WERI-Rb-1 (cell line): ENCODE results near the gene GMDS.

ENCODE experiments used
- DNase-seq: peaks from one replicate; pipeline ENCODE4 v3.0.0-alpha.2; 2020
- H3K27ac ChIP-seq: fragments of 250-450 bp; sonication (Bioruptor Pico); 2 replicates; pipeline ENCODE4 v1.5.1; 2020; ENCODE audit warnings: mild to moderate bottlenecking, moderate library complexity
- H3K27me3 ChIP-seq: fragments of 250-450 bp; sonication (Bioruptor Pico); 2 replicates; pipeline ENCODE4 v1.5.1; 2021; ENCODE audit warnings: mild to moderate bottlenecking, low read depth, moderate library complexity; ENCODE audit not compliant: insufficient read depth, severe bottlenecking
- H3K36me3 ChIP-seq: fragments of 250-450 bp; sonication (Bioruptor Pico); 2 replicates; pipeline ENCODE4 v1.5.1; 2020; ENCODE audit warnings: mild to moderate bottlenecking, moderate library complexity
- H3K4me3 ChIP-seq: 2 replicates; pipeline ENCODE4 v1.5.1; 2011; ENCODE audit warnings: low read depth, mild to moderate bottlenecking, control low read depth, low read length
- H3K9me3 ChIP-seq: fragments of 250-450 bp; sonication (Bioruptor Pico); 2 replicates; pipeline ENCODE4 v1.5.1; 2021; ENCODE audit warnings: mild to moderate bottlenecking, moderate library complexity; ENCODE audit not compliant: severe bottlenecking
- TF ChIP-seq, protein P1 (sequence below): IDR thresholded peaks from 2 replicates; pipeline ENCODE4 v1.5.1; 2011; ENCODE audit warnings: low read depth, mild to moderate bottlenecking, control low read depth, inconsistent platforms, low read length

Gene GMDS

GRCh38 chr6:1612299-1612973 is 633.0 kb downstream of the GMDS start:
- Histone ChIP-seq H3K4me3 (no peak overlapping the region), H3K27me3 (peaks cover 48% of the 10 kb centered on the region), H3K36me3 (no peaks in the 10 kb centered on the region), H3K27ac (no peak overlapping the region), H3K9me3 (no peaks in the 10 kb centered on the region)
- DNase-seq = no peak
- TF ChIP-seq, protein P1, sequence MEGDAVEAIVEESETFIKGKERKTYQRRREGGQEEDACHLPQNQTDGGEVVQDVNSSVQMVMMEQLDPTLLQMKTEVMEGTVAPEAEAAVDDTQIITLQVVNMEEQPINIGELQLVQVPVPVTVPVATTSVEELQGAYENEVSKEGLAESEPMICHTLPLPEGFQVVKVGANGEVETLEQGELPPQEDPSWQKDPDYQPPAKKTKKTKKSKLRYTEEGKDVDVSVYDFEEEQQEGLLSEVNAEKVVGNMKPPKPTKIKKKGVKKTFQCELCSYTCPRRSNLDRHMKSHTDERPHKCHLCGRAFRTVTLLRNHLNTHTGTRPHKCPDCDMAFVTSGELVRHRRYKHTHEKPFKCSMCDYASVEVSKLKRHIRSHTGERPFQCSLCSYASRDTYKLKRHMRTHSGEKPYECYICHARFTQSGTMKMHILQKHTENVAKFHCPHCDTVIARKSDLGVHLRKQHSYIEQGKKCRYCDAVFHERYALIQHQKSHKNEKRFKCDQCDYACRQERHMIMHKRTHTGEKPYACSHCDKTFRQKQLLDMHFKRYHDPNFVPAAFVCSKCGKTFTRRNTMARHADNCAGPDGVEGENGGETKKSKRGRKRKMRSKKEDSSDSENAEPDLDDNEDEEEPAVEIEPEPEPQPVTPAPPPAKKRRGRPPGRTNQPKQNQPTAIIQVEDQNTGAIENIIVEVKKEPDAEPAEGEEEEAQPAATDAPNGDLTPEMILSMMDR = no peak

DNA sequence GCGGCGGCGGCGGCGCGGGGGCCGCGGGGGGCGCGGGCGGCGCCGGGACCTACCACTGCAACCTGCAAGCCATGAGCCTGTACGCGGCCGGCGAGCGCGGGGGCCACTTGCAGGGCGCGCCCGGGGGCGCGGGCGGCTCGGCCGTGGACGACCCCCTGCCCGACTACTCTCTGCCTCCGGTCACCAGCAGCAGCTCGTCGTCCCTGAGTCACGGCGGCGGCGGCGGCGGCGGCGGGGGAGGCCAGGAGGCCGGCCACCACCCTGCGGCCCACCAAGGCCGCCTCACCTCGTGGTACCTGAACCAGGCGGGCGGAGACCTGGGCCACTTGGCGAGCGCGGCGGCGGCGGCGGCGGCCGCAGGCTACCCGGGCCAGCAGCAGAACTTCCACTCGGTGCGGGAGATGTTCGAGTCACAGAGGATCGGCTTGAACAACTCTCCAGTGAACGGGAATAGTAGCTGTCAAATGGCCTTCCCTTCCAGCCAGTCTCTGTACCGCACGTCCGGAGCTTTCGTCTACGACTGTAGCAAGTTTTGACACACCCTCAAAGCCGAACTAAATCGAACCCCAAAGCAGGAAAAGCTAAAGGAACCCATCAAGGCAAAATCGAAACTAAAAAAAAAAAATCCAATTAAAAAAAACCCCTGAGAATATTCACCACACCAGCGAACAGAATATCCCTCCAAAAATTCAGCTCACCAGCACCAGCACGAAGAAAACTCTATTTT is 633.7 kb downstream of the GMDS start:
- Histone ChIP-seq H3K36me3 (no peaks in the 10 kb centered on the region), H3K4me3 (peak overlapping the region; percentile 23), H3K27me3 (peaks cover 55% of the 10 kb centered on the region), H3K27ac (no peak overlapping the region), H3K9me3 (no peaks in the 10 kb centered on the region)
- TF ChIP-seq, protein P1 = no peak
- DNase-seq = no peak

- H3K27me3 ChIP-seq = peaks cover 59% of the 10 kb centered on the region
- TF ChIP-seq, protein P1 = peak; percentile 61
Measured at GRCh38 chr6:1611322-1611571, 634.2 kb downstream of the GMDS start.

DNA sequence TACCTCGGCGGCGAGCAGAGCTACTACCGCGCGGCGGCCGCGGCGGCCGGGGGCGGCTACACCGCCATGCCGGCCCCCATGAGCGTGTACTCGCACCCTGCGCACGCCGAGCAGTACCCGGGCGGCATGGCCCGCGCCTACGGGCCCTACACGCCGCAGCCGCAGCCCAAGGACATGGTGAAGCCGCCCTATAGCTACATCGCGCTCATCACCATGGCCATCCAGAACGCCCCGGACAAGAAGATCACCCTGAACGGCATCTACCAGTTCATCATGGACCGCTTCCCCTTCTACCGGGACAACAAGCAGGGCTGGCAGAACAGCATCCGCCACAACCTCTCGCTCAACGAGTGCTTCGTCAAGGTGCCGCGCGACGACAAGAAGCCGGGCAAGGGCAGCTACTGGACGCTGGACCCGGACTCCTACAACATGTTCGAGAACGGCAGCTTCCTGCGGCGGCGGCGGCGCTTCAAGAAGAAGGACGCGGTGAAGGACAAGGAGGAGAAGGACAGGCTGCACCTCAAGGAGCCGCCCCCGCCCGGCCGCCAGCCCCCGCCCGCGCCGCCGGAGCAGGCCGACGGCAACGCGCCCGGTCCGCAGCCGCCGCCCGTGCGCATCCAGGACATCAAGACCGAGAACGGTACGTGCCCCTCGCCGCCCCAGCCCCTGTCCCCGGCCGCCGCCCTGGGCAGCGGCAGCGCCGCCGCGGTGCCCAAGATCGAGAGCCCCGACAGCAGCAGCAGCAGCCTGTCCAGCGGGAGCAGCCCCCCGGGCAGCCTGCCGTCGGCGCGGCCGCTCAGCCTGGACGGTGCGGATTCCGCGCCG is 634.7 kb downstream of the GMDS start:
- Histone ChIP-seq H3K36me3 (no peaks in the 10 kb centered on the region), H3K4me3 (peak overlapping the region; percentile 39), H3K27me3 (peaks cover 65% of the 10 kb centered on the region), H3K9me3 (no peaks in the 10 kb centered on the region), H3K27ac (no peak overlapping the region)
- DNase-seq = peak; percentile 45
- TF ChIP-seq, protein P1 = no peak

More at GRCh38 chr6:1611322-1611571, 634.2 kb downstream of the GMDS start:
- peak; percentile 68 for DNase-seq
- H3K4me3 ChIP-seq = no peak overlapping the region
- no peaks in the 10 kb centered on the region for H3K36me3 ChIP-seq
- H3K27ac ChIP-seq = no peak overlapping the region
- no peaks in the 10 kb centered on the region for H3K9me3 ChIP-seq

DNA sequence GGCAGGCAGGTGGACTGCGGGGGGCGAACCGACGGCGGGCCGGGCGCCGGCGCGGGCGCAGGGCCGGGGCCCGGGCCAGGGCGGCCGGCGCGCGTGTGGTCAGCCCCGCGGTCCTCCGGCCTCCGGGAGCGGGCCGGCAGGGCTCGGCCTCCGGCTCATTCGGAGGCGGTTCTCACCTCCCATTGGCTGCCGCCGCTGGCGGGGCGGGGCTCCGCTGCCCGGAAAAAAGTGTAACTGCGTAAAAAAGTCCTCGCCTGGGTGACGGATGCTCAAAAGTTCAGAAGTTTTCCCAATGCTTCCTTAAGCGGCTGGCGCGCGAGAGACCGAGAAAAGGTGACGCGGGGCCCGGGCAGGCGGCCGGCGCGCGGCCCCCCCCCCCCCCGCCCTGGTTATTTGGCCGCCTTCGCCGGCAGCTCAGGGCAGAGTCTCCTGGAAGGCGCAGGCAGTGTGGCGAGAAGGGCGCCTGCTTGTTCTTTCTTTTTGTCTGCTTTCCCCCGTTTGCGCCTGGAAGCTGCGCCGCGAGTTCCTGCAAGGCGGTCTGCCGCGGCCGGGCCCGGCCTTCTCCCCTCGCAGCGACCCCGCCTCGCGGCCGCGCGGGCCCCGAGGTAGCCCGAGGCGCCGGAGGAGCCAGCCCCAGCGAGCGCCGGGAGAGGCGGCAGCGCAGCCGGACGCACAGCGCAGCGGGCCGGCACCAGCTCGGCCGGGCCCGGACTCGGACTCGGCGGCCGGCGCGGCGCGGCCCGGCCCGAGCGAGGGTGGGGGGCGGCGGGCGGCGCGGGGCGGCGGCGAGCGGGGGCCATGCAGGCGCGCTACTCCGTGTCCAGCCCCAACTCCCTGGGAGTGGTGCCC is 635.5 kb downstream of the GMDS start, which contains the start of gene FOXC1:
Gene FOXC1 (plus strand): TSS at position 268 of the 849 bp plus-strand sequence. CDS start 531 bp downstream, at position 799.
- TF ChIP-seq, protein P1 = no peak
- no peaks in the 10 kb centered on the region for H3K9me3 ChIP-seq
- no peaks in the 10 kb centered on the region for H3K36me3 ChIP-seq
- peak; percentile 77 for DNase-seq
- H3K27ac ChIP-seq = no peak within 1 kb of the TSS
- H3K4me3 ChIP-seq = peak within 1 kb of the TSS; percentile 48
- H3K27me3 ChIP-seq = peaks cover 73% of the 10 kb centered on the region
